ENCODE measurements around the gene KCNQ1. TPM values are rescaled to one million over a fixed set of nuclear protein-coding genes. Genes with fewer than 3 reads are reported as not detected.

The KCNQ1 gene
- total and polyA plus RNA-seq, 9 of the 15 experiments (the other 6 are each of a cell fraction or from before 2014, with no cell fraction given) = 0.44 TPM; not detected in 8

- TF ChIP-seq IRF9 (tag; IDR thresholded peaks at IDR 0.05) (no peak), NCOA6 (IDR thresholded peaks at IDR 0.05) (no peak), RHOXF2B (CRISPR knock-in tag; conservative IDR thresholded peaks at IDR 0.05) (no peak), JUN (IDR thresholded peaks at IDR 0.05; ENCODE audit: borderline replicate concordance, low read depth, low read length) (no peak), JUN (CRISPR knock-in tag; IDR thresholded peaks at IDR 0.05; ENCODE audit: borderline replicate concordance) (no peak), ZNF324 (CRISPR knock-in tag; IDR thresholded peaks at IDR 0.05) (no peak; the same call in 1 of the 2 replicates), AFF1 (IDR thresholded peaks at IDR 0.05; ENCODE audit: low read depth in 1 of 2, partially characterized antibody in 2 of 2) (no peak), ZKSCAN1 (IDR thresholded peaks at IDR 0.05; ENCODE audit: low read depth, low read length) (no peak), RBBP5 (IDR thresholded peaks at IDR 0.05; ENCODE audit: borderline replicate concordance, insufficient read depth, low read length, poor library complexity, severe bottlenecking) (peak; percentile 67), ZNF24 (IDR thresholded peaks at IDR 0.05) (no peak), THRA (IDR thresholded peaks at IDR 0.05) (no peak), FOXA3 (CRISPR knock-in tag; conservative IDR thresholded peaks at IDR 0.05 in 1 of 2, IDR thresholded peaks at IDR 0.05 in 1 of 2) (no peak), PHB2 (IDR thresholded peaks at IDR 0.05; ENCODE audit: low read depth) (no peak), ZNF586 (CRISPR knock-in tag; conservative IDR thresholded peaks at IDR 0.05) (no peak), JUNB (CRISPR knock-in tag; conservative IDR thresholded peaks at IDR 0.05) (no peak), TCF7 (IDR thresholded peaks at IDR 0.05; ENCODE audit: borderline replicate concordance) (no peak), ZNF766 (CRISPR knock-in tag; conservative IDR thresholded peaks at IDR 0.05) (peak; percentile 14), SAP30 (IDR thresholded peaks at IDR 0.05; ENCODE audit: borderline replicate concordance, insufficient read depth, low read depth, low read length, poor library complexity, severe bottlenecking) (no peak), NCOR1 (IDR thresholded peaks at IDR 0.05) (no peak), HNRNPH1 (optimal IDR thresholded peaks at IDR 0.05; ENCODE audit: low read depth, low read length) (no peak), ZEB2 (IDR thresholded peaks at IDR 0.05) (no peak)
Measured at GRCh38 chr11:2777871-2778629, 333.2 kb downstream of the KCNQ1 start (continued).
